Right cardiac atrium (tissue), 5 donors: ENCODE results near the gene EYA4. TPM values are rescaled to one million over a fixed set of nuclear protein-coding genes. Genes with fewer than 3 reads are reported as not detected.
A peak's percentile ranks its signal among the peaks of the same experiment; 100 is the strongest.

Experiments used
- ATAC-seq, 2 donors: fragments of 200-7000 bp; cut with Tn5 transposase; one replicate each; pipeline versions ENCODE4 v1.8.0 to v1.9.1; 2020; ENCODE audit warnings: moderate library complexity in 2 of 2, mild to moderate bottlenecking in 1 of 2
- DNase-seq, 3 donors: peaks; one replicate each; pipeline ENCODE4 v3.0.0-alpha.2; 2020
- H3K27ac ChIP-seq: one replicate; pipeline ENCODE4 v1.5.1; 2013; ENCODE audit warnings: mild to moderate bottlenecking, low read length, control low read depth, moderate library complexity
- H3K27me3 ChIP-seq: one replicate; pipeline ENCODE4 v1.6.1; 2013; ENCODE audit not compliant: control insufficient read depth, insufficient read depth
- H3K4me1 ChIP-seq: one replicate; pipeline ENCODE4 v1.6.1; 2013; ENCODE audit warnings: low read length; ENCODE audit not compliant: control insufficient read depth, insufficient read depth
- H3K4me3 ChIP-seq: one replicate; pipeline ENCODE4 v1.5.1; 2013; ENCODE audit warnings: low read length, control low read depth
- H3K9me3 ChIP-seq: one replicate; pipeline ENCODE4 v1.6.1; 2013; ENCODE audit warnings: low read length; ENCODE audit not compliant: control insufficient read depth
- WGBS: extraction: QIAGEN DNeasy Blood & Tissue Kit; methylation state at CpG from one replicate; pipeline ENCODE4 v1.1.7; 2013; 5-methylcytosine and 5-hydroxymethylcytosine counted together
- intact Hi-C, 4 donors: fragments of 100-400 bp; cut with DNase I; formaldehyde crosslinking; loops; one replicate each; pipeline versions ENCODE4 v1.11.0 to v1.14.0; 2022 to 2023
- polyA plus RNA-seq: library from polyadenylated mRNA; stranded (reverse); fragments of 200-250 nt; gene quantifications from one replicate; pipeline ENCODE4 v1.2.3, GENCODE V29; 2013
- total RNA-seq, 4 donors: library from RNA; stranded (reverse); fragmentation: NEBNext Ultra II Directional; extraction: Animal tissue kit (Norgen Biotek cat#: 25700); gene quantifications; one replicate each; pipeline ENCODE4 v1.2.1, GENCODE V29; 2021
- donor health status: healthy with polysubstance abuse.
- donor health status: DM: no; HTN: yes; CAD: no.
- donor health status: DM: no; HTN: no; CAD: no.
- donor health status: DM: no; HTN: yes; CAD: no; lungs with severe emphysema.
- donor health status: DM: yes; HTN: yes; CAD: no.

The EYA4 gene
- total and polyA plus RNA-seq, 5 donors, result 4.3 to 38.2 (median 17.7) TPM

DNA sequence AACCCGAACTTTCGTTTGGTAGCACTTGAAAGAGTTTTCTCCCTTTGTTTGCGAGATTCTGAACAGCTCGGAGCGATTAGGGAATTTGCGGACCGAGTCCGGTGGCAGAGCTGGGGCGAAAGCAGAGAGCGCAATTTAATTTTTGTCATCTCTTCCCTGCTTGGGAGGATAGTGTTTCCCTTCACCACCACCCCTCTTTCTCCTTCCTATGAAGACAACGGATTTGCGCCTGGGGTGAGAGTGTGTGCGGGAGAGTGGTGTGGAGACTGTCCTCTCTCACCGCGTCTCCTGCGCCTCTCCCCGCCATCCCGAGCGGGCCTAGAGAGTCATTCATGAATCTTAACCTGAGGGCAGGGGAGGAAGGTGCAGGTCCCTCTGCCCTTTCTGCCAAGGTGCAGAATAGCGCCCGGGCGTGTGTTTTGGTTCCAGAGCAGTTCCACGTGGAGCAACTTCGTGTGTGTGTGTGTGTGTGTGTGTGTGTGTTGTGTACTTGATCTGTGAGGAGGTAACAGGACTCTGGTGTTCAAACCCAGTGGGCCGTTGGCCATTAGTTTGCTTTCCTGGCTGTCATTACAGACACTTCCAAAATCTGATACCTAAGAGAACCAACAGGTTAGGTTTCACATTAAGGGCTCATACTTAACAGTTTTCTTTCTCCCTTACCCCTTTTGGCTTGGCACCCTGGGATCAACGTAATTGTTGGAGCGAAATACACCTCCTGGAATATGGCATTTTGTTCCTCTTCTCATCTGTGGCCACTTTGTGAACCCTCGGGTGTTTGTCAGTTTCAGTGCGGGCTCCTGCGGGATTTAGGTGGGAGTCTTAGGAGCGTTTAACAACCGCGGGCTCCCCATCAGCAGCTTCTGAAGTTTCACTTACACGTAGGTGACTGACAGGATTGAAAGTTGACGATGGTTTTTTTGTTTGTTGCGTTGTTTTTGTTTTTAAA lies 1.8 kb downstream of the EYA4 start:
- DNase-seq (peak in 2 of 3 donors; percentile 41 to 51), ATAC-seq (peak; percentile 5 to 28)
- WGBS, result 7% methylated on average over 36 of the region's 36 CpGs
- Histone ChIP-seq H3K27ac (peak overlapping the region; percentile 74), H3K27me3 (no peaks in the 10 kb centered on the region), H3K4me3 (peak overlapping the region; percentile 56), H3K9me3 (no peaks in the 10 kb centered on the region), H3K4me1 (no peaks in the 10 kb centered on the region)
- intact Hi-C loops, result no loop called here

DNA sequence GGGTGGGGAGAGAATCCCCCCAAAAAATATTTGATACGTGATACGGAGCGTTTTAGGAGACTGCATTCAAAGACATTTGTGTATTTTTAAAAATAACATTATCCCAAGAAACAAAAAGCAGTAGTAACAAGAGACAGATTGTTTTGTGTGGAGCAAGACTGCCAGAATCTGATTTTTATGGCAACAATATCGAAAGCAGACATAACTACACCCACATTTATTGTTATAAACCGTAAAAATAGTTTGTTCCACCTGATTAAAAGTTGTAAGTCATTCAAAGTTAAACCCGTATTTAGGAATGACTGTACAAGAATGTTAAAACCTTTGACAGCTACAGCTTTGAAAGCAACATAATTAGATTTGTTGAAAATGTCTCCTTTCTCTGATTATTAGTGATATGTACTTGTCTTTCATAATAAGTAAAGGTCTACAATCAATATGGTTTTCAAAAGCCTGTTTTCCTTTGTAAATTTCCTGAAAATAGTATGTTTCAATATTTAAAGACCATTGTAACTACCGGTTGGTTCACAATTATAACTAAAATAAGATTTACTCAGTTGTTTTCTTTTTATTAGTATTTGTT lies 2.7 kb downstream of the EYA4 start:
- Histone ChIP-seq H3K4me3 (peak overlapping the region; percentile 56), H3K9me3 (no peaks in the 10 kb centered on the region), H3K4me1 (no peaks in the 10 kb centered on the region), H3K27ac (no peak overlapping the region), H3K27me3 (no peaks in the 10 kb centered on the region)
- no peak for ATAC-seq
- WGBS, result 23% methylated on average over 7 of the region's 7 CpGs
- intact Hi-C loops, result no loop called here
- DNase-seq, result no peak

GRCh38 chr6:133244519-133244918 lies 3.4 kb downstream of the EYA4 start:
- Histone ChIP-seq H3K27me3 (no peaks in the 10 kb centered on the region), H3K4me3 (no peak overlapping the region), H3K9me3 (no peaks in the 10 kb centered on the region), H3K27ac (no peak overlapping the region), H3K4me1 (no peaks in the 10 kb centered on the region)
- DNase-seq (no peak), ATAC-seq (no peak)
- intact Hi-C loops, result no loop called here
- 29% methylated on average over 4 of the region's 4 CpGs for WGBS

GRCh38 chr6:133245007-133245406 lies 3.9 kb downstream of the EYA4 start:
- H3K4me1 ChIP-seq, result no peaks in the 10 kb centered on the region
- no peak for ATAC-seq
- H3K27me3 ChIP-seq, result no peaks in the 10 kb centered on the region
- H3K27ac ChIP-seq, result no peak overlapping the region
- intact Hi-C loops, result no loop called here
- H3K4me3 ChIP-seq, result no peak overlapping the region
- no peaks in the 10 kb centered on the region for H3K9me3 ChIP-seq
- DNase-seq, result no peak
- 31% methylated on average over 1 of the region's 1 CpG for WGBS

DNA sequence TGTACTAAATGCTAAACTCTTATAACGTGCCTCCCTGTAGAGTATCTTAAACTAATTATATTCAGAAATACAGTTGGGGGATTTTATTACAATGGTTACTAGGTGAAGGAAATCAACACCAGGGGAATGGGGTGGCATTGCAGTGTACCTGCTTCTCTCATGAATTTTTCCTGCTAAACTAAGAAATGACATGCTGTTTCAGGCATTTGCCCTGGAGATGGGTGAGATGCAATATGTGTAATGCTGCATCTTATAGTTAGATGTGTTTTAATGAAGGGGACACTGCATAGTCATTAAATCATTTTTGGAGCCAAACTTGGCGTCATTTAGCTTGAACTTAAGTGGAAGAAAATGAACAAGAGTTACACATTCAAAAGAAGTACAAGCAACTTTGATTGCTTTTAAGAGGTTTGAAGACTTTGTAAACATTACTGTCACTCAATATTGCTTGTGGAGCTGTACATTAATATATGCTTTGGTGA lies 4.3 kb downstream of the EYA4 start:
- H3K4me3 ChIP-seq, result no peak overlapping the region
- no peaks in the 10 kb centered on the region for H3K9me3 ChIP-seq
- ATAC-seq, result no peak
- intact Hi-C loops, result no loop called here
- no peaks in the 10 kb centered on the region for H3K27me3 ChIP-seq
- 54% methylated on average over 2 of the region's 2 CpGs for WGBS
- no peak for DNase-seq
- no peak overlapping the region for H3K27ac ChIP-seq
- no peaks in the 10 kb centered on the region for H3K4me1 ChIP-seq

DNA sequence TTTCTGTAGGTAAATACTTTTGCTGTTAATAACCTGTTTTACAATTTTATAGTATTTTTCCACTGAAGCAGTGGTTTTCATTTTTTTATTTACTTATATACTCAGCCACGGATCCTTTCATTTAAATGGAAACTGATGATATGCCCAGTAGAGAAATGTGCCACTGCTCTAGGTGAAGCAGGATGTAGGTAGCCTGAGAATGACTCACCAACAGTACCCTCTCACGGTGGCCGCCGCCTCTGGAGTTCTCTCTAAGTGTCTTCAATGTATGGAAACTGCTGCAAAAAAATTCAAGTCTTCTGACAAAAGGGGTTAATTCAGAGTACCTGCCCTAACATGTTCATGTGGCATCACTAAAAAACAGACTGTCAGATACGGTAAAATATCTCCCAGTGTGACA lies 6.4 kb downstream of the EYA4 start:
- intact Hi-C loops, result no loop called here
- 73% methylated on average over 5 of the region's 5 CpGs for WGBS
- Histone ChIP-seq H3K27ac (no peak overlapping the region), H3K9me3 (no peaks in the 10 kb centered on the region), H3K27me3 (no peaks in the 10 kb centered on the region), H3K4me1 (no peaks in the 10 kb centered on the region), H3K4me3 (no peak overlapping the region)
- no peak for ATAC-seq
- DNase-seq, result no peak

DNA sequence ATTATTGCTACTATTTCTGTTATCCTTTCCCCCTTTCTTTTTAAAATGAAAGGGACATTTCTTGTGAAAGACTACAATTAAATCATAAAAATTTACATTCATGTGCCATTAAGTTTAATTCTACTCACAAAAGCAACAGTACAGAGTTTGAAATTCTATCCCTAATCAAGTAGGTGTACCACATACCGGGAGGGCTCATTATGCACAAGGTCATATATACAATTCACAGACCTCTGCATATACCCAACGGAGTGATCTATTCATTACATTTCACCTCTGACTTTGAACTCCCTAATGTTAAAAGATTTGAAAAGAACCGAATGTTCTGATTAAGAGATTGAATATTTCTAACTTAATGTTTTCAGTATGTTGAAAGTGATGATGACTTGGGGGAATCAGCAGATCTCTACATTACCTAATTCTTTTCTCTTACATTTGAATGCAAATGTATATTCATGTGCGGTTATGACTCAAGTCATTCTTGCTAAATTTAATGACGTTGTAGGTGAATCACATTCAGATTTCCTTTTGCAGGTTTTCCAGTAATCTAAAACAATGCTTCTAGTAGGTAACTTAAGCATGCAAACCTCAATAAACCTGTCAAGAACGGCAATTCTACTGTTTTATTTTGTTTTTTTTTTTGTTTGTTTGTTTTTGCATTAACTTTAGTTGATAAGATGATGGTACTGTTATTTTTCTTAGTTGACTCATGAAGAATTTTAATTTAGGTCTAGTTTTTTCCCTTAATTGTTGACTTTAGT lies 7.3 kb downstream of the EYA4 start:
- intact Hi-C loops, result no loop called here
- WGBS, result 69% methylated on average over 6 of the region's 6 CpGs
- H3K4me1 ChIP-seq, result no peaks in the 10 kb centered on the region
- no peak for ATAC-seq
- H3K4me3 ChIP-seq, result no peak overlapping the region
- no peaks in the 10 kb centered on the region for H3K27me3 ChIP-seq
- H3K9me3 ChIP-seq, result no peaks in the 10 kb centered on the region
- DNase-seq, result no peak
- H3K27ac ChIP-seq, result no peak overlapping the region

GRCh38 chr6:133251688-133252087 lies 10.5 kb downstream of the EYA4 start:
- Histone ChIP-seq H3K4me1 (peaks cover 2% of the 10 kb centered on the region), H3K27ac (no peak overlapping the region), H3K4me3 (no peak overlapping the region), H3K27me3 (no peaks in the 10 kb centered on the region), H3K9me3 (no peaks in the 10 kb centered on the region)
- ATAC-seq, result no peak
- DNase-seq, result no peak
- WGBS, result 84% methylated on average over 2 of the region's 2 CpGs
- intact Hi-C loops, result no loop called here

DNA sequence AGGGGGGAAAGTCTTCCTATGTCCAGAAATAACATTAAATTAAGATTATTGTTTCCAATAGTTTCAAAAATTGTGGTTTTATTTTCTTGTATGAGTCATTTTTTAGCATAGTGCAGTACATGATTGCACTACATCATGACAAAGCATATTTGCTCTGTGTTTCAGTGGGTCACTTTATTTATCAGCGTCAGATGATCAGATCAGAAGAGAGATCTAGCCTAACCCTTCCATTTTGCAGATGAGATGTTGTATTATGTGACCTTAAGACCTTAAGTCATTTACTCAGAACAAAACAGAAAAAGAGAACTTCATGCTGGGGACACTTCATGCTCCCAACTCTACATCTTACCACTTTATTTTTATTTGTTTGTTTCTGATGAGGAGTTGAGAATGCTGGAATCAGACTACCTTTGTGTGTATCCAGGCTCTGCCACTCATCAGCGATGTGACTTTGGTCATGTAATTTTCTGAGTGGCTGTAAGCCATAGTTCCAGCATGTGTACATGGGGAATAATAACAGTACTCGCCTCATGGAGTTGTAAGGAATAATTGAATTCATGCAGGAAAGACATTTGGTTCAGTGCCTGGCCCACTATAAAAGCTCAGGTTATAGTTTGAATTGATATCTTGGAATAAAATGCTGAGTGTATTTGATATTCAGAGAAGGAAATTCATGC lies 13.5 kb downstream of the EYA4 start:
- WGBS, result 55% methylated on average over 3 of the region's 3 CpGs
- H3K27me3 ChIP-seq, result no peaks in the 10 kb centered on the region

GRCh38 chr6:133257545-133258105 lies 16.5 kb downstream of the EYA4 start:
- ATAC-seq (no peak), DNase-seq (no peak)
- no peak overlapping the region for H3K27ac ChIP-seq
- H3K27me3 ChIP-seq, result no peaks in the 10 kb centered on the region
- no peaks in the 10 kb centered on the region for H3K9me3 ChIP-seq
- peaks cover 2% of the 10 kb centered on the region for H3K4me1 ChIP-seq
- no peak overlapping the region for H3K4me3 ChIP-seq
- intact Hi-C loops, result no loop called here
- WGBS, result 49% methylated on average over 5 of the region's 5 CpGs

More for the DNA sequence above, 13.5 kb downstream of the EYA4 start:
- no peak for ATAC-seq
- Histone ChIP-seq H3K27ac (no peak overlapping the region), H3K4me3 (no peak overlapping the region), H3K9me3 (no peaks in the 10 kb centered on the region), H3K4me1 (peaks cover 2% of the 10 kb centered on the region)
- no peak for DNase-seq
- intact Hi-C loops, result no loop called here
